Esophagus (tissue), 2 donors: ENCODE results near the gene ZNF18. TPM values are rescaled to one million over a fixed set of nuclear protein-coding genes. Genes with fewer than 3 reads are reported as not detected.
"Not testable (repeated sequence)": the region's sequence is repeated elsewhere in the genome, so short reads cannot be mapped to it uniquely, and the experiment has no call there.

Source experiments
- H3K27ac ChIP-seq, 2 donors: one replicate each; pipeline ENCODE4 v1.5.1; 2013; ENCODE audit warnings: low read depth in 2 of 2, mild to moderate bottlenecking in 2 of 2, inconsistent platforms in 1 of 2, low read length in 1 of 2, moderate library complexity in 1 of 2
- H3K27me3 ChIP-seq, 2 donors: one replicate each; pipeline ENCODE4 v1.6.1; 2013; ENCODE audit warnings: low read length in 2 of 2, control low read depth in 1 of 2, mild to moderate bottlenecking in 1 of 2; ENCODE audit not compliant: insufficient read depth in 2 of 2, control insufficient read depth in 1 of 2
- H3K36me3 ChIP-seq, 2 donors: one replicate each; pipeline ENCODE4 v1.6.1; 2013; ENCODE audit warnings: low read length in 1 of 2; ENCODE audit not compliant: control insufficient read depth in 2 of 2, insufficient read depth in 2 of 2
- H3K4me1 ChIP-seq, 2 donors: one replicate each; pipeline ENCODE4 v1.6.1; 2013; ENCODE audit warnings: low read length in 1 of 2; ENCODE audit not compliant: control insufficient read depth in 2 of 2, insufficient read depth in 2 of 2
- H3K4me3 ChIP-seq, 2 donors: one replicate each; pipeline ENCODE4 v1.5.1; 2013; ENCODE audit warnings: low read length in 2 of 2, mild to moderate bottlenecking in 2 of 2, low read depth in 1 of 2, moderate library complexity in 1 of 2
- H3K9me3 ChIP-seq, 2 donors: one replicate each; pipeline ENCODE4 v1.6.1; 2013; ENCODE audit warnings: mild to moderate bottlenecking in 2 of 2, low read depth in 1 of 2, low read length in 1 of 2, moderate library complexity in 1 of 2; ENCODE audit not compliant: control insufficient read depth in 2 of 2, insufficient read depth in 1 of 2
- WGBS, 2 donors: extraction: QIAGEN DNeasy Blood & Tissue Kit; methylation state at CpG; one replicate each; pipeline ENCODE4 v1.1.7; 2013; 5-methylcytosine and 5-hydroxymethylcytosine counted together
- polyA plus RNA-seq, 2 donors: library from polyadenylated mRNA; stranded (reverse); fragments of 200-250 nt; gene quantifications; one replicate each; pipeline ENCODE4 v1.2.3, GENCODE V29; 2013
- donor health status: healthy with polysubstance abuse.
- donor health status: Bipolar disorder and iron deficiency.

ZNF18 gene
- polyA plus RNA-seq, 2 donors: 4.6 to 5.9 TPM

DNA sequence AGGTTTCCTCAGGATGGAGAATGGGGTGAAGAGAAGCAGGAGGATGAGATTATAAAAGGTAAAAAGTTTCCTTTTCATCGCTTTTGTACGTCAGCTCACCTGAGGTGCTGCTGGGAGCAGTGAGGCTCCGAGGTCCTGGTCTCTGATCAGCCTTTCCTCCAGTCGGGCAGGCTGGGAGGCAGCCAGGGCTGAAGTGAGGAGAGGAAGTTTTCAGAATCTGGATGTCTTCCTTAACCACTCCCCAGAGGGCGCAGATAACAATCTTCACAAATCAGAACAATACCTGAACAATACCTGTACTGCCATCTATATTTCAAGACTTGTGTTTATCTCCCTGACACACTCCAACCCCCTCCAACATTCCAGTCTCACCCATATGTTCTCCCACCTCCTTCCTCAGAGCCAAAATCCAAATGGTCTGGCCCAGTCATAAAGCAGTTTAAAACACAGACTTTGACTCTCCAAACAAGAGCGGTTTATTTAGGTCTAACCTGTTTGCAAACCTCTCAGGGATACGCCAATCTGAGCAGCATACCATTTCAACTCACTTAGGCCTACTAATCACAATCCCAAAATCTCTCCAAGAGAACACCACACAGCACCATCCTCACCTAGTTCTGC is 6.8 kb downstream of the ZNF18 start:
- H3K4me1 ChIP-seq: no peaks in the 10 kb centered on the region
- no peak overlapping the region for H3K27ac ChIP-seq
- H3K4me3 ChIP-seq: no peak overlapping the region
- H3K36me3 ChIP-seq: peaks cover 5 to 6% of the 10 kb centered on the region in 2 donors
- H3K9me3 ChIP-seq: no peaks in the 10 kb centered on the region
- H3K27me3 ChIP-seq: no peaks in the 10 kb centered on the region
- WGBS, 2 donors: 85% methylated on average over 7 of the region's 7 CpGs

DNA sequence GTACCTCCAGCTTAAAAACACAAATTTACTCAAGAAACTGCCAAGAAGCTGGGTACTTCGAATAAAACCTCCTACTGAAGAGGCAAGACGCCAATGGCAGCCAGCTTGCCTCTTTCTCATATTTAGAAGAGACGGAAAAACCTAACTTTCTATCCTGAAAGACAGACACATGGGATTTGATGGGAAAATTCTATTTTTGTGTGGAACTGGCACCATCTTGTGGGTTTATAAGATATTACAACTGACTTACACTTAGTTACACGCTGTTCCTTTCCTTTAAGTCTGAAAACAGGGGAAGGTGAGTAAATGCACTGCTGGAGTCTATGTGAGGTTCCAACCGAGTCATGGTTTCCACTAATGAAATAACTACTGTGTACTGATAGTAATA is 10.3 kb downstream of the ZNF18 start:
- no peak overlapping the region for H3K4me3 ChIP-seq
- peaks cover 4 to 6% of the 10 kb centered on the region in 2 donors for H3K36me3 ChIP-seq
- H3K27me3 ChIP-seq: no peaks in the 10 kb centered on the region
- H3K4me1 ChIP-seq: no peaks in the 10 kb centered on the region
- WGBS, 2 donors: 29 to 40% methylated on average over 5 of the region's 5 CpGs
- H3K27ac ChIP-seq: no peak overlapping the region
- no peaks in the 10 kb centered on the region for H3K9me3 ChIP-seq

DNA sequence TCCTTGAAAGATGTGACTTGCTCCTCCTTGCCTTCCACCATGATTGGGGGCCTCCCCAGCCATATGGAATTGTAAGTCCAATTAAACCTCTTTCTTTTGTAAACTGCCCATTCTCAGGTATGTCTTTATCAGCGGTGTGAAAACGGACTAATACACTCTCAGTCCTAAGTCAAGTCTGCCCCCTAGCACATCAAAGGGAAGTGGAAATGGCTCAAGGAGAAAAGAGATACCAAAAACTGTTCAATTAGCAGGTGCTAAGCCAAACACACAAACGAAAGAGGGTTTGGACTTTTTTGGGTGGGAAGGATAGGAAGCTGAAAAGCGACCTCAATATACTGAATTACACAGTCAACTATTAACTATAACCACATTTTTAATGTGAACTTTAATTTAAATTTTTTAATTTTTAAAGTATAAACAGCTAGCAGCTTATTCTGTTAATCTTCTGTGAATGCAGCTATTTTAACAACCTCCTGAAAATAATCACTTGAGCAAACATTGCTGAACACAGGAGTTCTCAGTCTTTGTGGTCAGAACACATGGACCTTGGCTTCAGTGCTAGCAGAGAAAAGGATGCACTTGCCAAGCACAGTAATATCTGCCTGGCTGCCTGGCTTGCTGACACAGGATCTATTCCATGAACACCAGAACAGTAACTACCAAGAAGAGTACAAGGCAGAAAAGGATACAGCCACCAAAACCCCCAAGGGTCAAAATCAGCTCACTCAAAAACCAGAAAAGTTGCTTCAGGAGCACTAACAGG is 10.9 kb downstream of the ZNF18 start:
- Histone ChIP-seq H3K27ac (no peak overlapping the region), H3K4me3 (no peak overlapping the region), H3K27me3 (no peaks in the 10 kb centered on the region), H3K9me3 (no peaks in the 10 kb centered on the region), H3K36me3 (peaks cover 4 to 6% of the 10 kb centered on the region in 2 donors), H3K4me1 (no peaks in the 10 kb centered on the region)
- 78 to 81% methylated on average over 4 of the region's 4 CpGs for WGBS, 2 donors

DNA sequence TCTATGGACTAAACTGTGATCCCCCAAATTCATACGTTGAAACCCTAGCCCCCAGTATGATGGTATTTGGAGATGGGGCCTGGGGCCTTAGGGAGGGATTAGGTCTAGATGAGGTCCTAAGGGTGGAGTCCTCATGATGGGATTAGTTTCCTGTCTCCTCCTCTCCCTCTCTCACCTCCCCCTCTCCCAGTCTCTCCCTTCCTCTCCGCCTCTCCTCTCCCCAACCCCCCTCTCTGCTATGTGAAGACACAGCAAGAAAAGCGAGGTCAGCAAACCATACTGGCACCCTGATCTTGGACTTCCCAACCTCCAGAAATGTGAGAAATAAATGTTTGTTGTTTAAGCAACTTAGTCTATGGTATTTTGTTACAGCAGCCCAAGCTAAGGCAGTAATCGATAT is 15.4 kb downstream of the ZNF18 start:
- no peaks in the 10 kb centered on the region for H3K4me1 ChIP-seq
- H3K36me3 ChIP-seq: peaks cover 8 to 14% of the 10 kb centered on the region in 2 donors
- H3K4me3 ChIP-seq: no peak overlapping the region
- no peak overlapping the region for H3K27ac ChIP-seq
- WGBS, 2 donors: 94 to 96% methylated on average over 4 of the region's 4 CpGs
- H3K27me3 ChIP-seq: no peaks in the 10 kb centered on the region
- no peaks in the 10 kb centered on the region for H3K9me3 ChIP-seq

DNA sequence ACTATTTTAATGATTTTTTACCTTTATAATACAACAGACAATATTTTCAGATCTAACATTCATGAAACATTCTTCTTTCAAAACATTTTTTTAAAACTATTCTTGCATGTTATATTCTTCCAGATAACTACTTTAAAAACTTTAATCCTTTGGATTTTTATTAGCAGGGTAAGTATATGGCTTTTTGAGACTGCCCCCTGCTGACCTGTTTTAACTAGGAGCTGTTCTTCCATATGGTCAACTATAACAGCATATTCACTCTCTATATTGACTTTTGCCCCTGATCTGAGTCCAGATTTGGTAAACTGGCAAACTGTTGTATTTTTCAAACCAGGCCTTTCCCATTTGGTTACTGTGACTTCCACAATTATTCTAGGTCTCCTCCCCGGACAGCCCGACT is 16.5 kb downstream of the ZNF18 start:
- 72 to 77% methylated on average over 2 of the region's 2 CpGs for WGBS, 2 donors
- Histone ChIP-seq H3K27me3 (no peaks in the 10 kb centered on the region), H3K36me3 (peaks cover 8 to 14% of the 10 kb centered on the region in 2 donors)

DNA sequence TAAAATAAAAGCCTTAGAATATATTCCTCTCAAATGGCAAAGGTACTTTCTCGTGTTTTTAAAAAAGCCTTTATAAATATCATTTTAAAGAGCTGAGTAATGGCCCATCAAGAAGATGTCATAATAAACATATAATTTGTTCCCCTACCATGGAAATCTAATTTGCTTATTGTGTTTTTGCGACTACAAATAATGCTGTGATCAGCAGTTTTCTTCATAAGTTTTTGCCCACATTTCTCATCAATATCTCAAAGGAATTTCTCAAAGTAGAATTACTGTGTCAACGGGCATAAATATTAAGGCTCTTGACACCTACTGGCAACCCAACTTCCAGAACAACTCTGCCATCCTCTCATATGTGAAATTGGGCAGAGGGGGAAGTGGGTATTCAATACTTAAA is 17.5 kb downstream of the ZNF18 start:
- H3K9me3 ChIP-seq: no peaks in the 10 kb centered on the region
- 92 to 93% methylated on average over 3 of the region's 3 CpGs for WGBS, 2 donors
- no peaks in the 10 kb centered on the region for H3K27me3 ChIP-seq
- H3K36me3 ChIP-seq: peaks cover 8 to 14% of the 10 kb centered on the region in 2 donors
- no peaks in the 10 kb centered on the region for H3K4me1 ChIP-seq
- H3K4me3 ChIP-seq: no peak overlapping the region
- no peak overlapping the region for H3K27ac ChIP-seq

More for the DNA sequence above, 16.5 kb downstream of the ZNF18 start:
- Histone ChIP-seq H3K4me3 (no peak overlapping the region), H3K27ac (no peak overlapping the region), H3K9me3 (no peaks in the 10 kb centered on the region), H3K4me1 (no peaks in the 10 kb centered on the region)

DNA sequence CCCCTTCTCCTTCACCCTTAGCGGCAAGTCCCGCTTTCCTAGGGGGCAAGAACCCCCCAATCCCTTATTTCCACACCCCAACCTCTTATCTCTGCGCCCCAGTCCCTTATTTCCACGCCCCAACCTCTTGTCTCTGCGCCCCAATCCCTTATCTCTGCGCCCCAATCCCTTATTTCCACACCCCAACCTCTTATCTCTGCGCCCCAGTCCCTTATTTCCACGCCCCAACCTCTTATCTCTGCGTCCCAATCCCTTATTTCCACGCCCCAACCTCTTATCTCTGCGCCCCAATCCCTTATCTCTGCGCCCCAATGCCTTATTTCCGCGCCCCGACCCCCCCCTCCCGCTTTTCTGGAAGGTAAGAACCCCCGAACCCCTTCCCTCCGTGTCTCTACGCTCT is 24.5 kb downstream of the ZNF18 start:
- not testable (repeated sequence) for H3K36me3 ChIP-seq, H3K27ac ChIP-seq, H3K27me3 ChIP-seq, H3K4me1 ChIP-seq, H3K9me3 ChIP-seq
- whole genome bisulfite sequencing, 2 donors: 86% methylated on average over 19 of the region's 19 CpGs
- peak overlapping the region; percentile 15 to 17 for H3K4me3 ChIP-seq

DNA sequence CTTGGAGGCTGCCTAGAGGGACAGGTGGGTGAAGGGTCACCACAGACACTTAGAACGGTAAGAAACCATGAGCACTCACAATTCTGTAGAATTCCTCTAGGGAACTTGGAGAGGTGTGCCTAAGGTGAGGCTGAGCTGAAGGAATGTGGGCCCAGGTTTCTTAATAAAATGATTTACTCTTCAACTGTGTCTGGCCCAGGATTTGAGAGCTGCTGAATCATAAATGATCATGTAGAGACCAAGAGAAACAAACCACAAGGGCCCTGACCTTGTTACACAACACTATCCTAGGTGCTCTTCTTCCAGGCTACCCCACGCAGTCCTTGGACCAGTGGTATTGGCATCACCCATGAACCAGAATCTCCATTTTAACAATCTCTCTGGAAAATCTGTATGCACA is 27.7 kb downstream of the ZNF18 start:
- H3K4me3 ChIP-seq: no peak overlapping the region
- H3K27ac ChIP-seq: peak overlapping the region; percentile 75 to 90
- no peaks in the 10 kb centered on the region for H3K9me3 ChIP-seq
- H3K36me3 ChIP-seq: no peaks in the 10 kb centered on the region
- H3K4me1 ChIP-seq: peaks cover 0 to 3% of the 10 kb centered on the region in 2 donors
- no peaks in the 10 kb centered on the region for H3K27me3 ChIP-seq
- 48 to 74% methylated on average over 2 of the region's 2 CpGs for WGBS, 2 donors

DNA sequence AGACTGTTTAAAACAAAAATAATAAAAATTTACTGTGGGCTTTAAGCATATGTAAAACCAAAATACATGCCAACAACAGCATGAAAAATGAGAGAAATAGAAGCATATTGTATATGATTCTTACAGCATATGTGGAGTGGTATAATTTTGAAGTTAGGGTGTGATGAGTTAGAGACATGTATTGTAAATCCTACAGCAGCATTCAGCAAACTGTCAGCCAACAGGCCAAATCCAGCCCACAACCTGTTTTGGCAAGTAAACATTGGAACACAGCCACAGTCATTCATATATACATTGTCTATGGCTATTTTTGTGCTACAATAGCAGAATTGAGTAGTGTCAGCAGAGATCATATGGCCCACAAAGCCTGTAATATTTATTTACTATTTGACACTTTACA is 42.3 kb downstream of the ZNF18 start:
- no peak overlapping the region for H3K4me3 ChIP-seq
- no peaks in the 10 kb centered on the region for H3K4me1 ChIP-seq
- no peaks in the 10 kb centered on the region for H3K27me3 ChIP-seq
- no peaks in the 10 kb centered on the region for H3K36me3 ChIP-seq
- no peak overlapping the region for H3K27ac ChIP-seq
- H3K9me3 ChIP-seq: no peaks in the 10 kb centered on the region

DNA sequence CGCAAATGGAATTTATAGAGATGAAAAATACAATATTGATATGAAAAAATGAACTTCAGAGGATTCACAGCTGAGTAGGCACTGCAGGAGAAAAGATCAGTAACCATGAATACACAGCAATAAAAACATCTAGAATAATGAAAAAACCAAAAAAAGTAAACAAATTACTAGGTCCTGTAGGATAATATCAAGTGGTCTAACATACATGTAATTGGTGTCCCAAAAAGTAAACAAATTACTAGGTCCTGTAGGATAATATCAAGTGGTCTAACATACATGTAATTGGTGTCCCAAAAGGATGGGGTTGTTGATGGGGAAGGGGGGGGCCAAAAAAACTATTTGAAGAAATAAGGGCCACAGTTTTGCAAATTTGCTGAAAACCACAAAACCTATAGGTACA is 43.4 kb downstream of the ZNF18 start:
- no peaks in the 10 kb centered on the region for H3K4me1 ChIP-seq
- H3K36me3 ChIP-seq: no peaks in the 10 kb centered on the region
- no peaks in the 10 kb centered on the region for H3K27me3 ChIP-seq
- H3K27ac ChIP-seq: no peak overlapping the region
- H3K9me3 ChIP-seq: no peaks in the 10 kb centered on the region
- no peak overlapping the region for H3K4me3 ChIP-seq
- 97 to 100% methylated on average over 1 of the region's 1 CpG for WGBS, 2 donors
